Common myeloid progenitor, CD34-positive (primary cell): ENCODE data around the gene NUDT11.

Experiments used
- CTCF ChIA-PET: fragments of 350-600 bp; sonication (Branson Sonifier 250); formaldehyde crosslinking; loops from one replicate; lab custom pipeline; 2021; ENCODE audit warnings: antibody characterized with exemption; lab: Charles Lee
- POLR2A ChIA-PET: fragments of 350-600 bp; sonication (Branson Sonifier 250); formaldehyde crosslinking; loops from one replicate; lab custom pipeline; 2021; ENCODE audit warnings: antibody characterized with exemption; lab: Charles Lee
- DNase-seq, 3 donors: peaks; one replicate each; pipeline versions ENCODE4 v3.0.0 to v3.0.0-alpha.2; 2013
- H3K27ac ChIP-seq, 2 experiments: 1 replicate in 1 of 2; 2 replicates in 1 of 2; pipeline ENCODE4 v1.7.0; 2013; ENCODE audit warnings: inconsistent platforms in 2 of 2, low read length in 2 of 2, mild to moderate bottlenecking in 2 of 2, low read depth in 1 of 2, moderate library complexity in 1 of 2; ENCODE audit not compliant: severe bottlenecking in 2 of 2, insufficient read depth in 1 of 2, poor library complexity in 1 of 2
- H3K27me3 ChIP-seq, 5 experiments: replicated peaks in 2 of 5; 1 replicate in 3 of 5; 2 replicates in 2 of 5; pipeline versions ENCODE4 v1.6.1 to v1.7.0; 2013; ENCODE audit warnings: low read length in 4 of 5, mild to moderate bottlenecking in 2 of 5, moderate library complexity in 2 of 5, inconsistent platforms in 1 of 5; ENCODE audit not compliant: insufficient read depth in 5 of 5, control insufficient read depth in 4 of 5
- H3K36me3 ChIP-seq, 4 experiments: 1 replicate in 2 of 4; 2 replicates in 2 of 4; pipeline versions ENCODE4 v1.6.1 to v1.7.0; 2013; ENCODE audit warnings: low read length in 3 of 4, control low read depth in 1 of 4, mild to moderate bottlenecking in 1 of 4; ENCODE audit not compliant: control insufficient read depth in 4 of 4, insufficient read depth in 4 of 4
- H3K4me1 ChIP-seq, 4 experiments: 1 replicate in 3 of 4; 2 replicates in 1 of 4; pipeline versions ENCODE4 v1.6.1 to v1.7.1; 2013; ENCODE audit warnings: low read length in 3 of 4, mild to moderate bottlenecking in 3 of 4, control low read depth in 1 of 4, inconsistent platforms in 1 of 4, moderate library complexity in 1 of 4; ENCODE audit not compliant: control insufficient read depth in 4 of 4, insufficient read depth in 4 of 4; ENCODE audit errors: control extremely low read depth in 1 of 4
- H3K4me3 ChIP-seq, 7 experiments: 1 replicate in 4 of 7; 2 replicates in 3 of 7; pipeline versions ENCODE4 v1.5.1 to v1.7.0; 2013; ENCODE audit warnings: mild to moderate bottlenecking in 7 of 7, low read length in 6 of 7, moderate library complexity in 6 of 7, inconsistent platforms in 2 of 7, low read depth in 2 of 7, control low read depth in 1 of 7; ENCODE audit not compliant: insufficient read depth in 4 of 7, control insufficient read depth in 1 of 7; ENCODE audit errors: extremely low read depth in 1 of 7
- H3K9me3 ChIP-seq, 5 experiments: 1 replicate in 4 of 5; 2 replicates in 1 of 5; pipeline versions ENCODE4 v1.6.1 to v1.7.1; 2013; ENCODE audit warnings: low read length in 4 of 5, mild to moderate bottlenecking in 2 of 5, inconsistent platforms in 1 of 5, low read depth in 1 of 5, moderate library complexity in 1 of 5; ENCODE audit not compliant: control insufficient read depth in 4 of 5, insufficient read depth in 2 of 5; ENCODE audit errors: control extremely low read depth in 1 of 5
- WGBS: methylation state at CpG from one replicate; pipeline ENCODE4 v1.1.5; 2013; ENCODE audit not compliant: insufficient coverage; 5-methylcytosine and 5-hydroxymethylcytosine counted together

NUDT11 gene

GRCh38 chrX:51456246-51456645 lies 40.1 kb downstream of the NUDT11 start:
- no peaks in the 10 kb centered on the region for H3K4me1 ChIP-seq
- ChIA-PET CTCF (interaction anchor here (0.8 to 1.2 kb wide), 3 partner anchors 11 to 117 kb away, joined by 3 to 4 read pairs (median 4); no protein-coding TSS in a partner anchor), POLR2A (no interaction called here)
- peaks cover 0 to 6% (median 0%) of the 10 kb centered on the region in 5 experiments for H3K27me3 ChIP-seq
- DNase-seq: no peak
- no peaks in the 10 kb centered on the region for H3K9me3 ChIP-seq
- WGBS: 69% methylated on average over 6 of the region's 7 CpGs
- H3K36me3 ChIP-seq: no peaks in the 10 kb centered on the region
- H3K27ac ChIP-seq: no peak overlapping the region
- no peak overlapping the region for H3K4me3 ChIP-seq

GRCh38 chrX:51440365-51440764 lies 56.0 kb downstream of the NUDT11 start:
- Histone ChIP-seq H3K36me3 (no peaks in the 10 kb centered on the region), H3K27ac (no peak overlapping the region), H3K9me3 (no peaks in the 10 kb centered on the region), H3K4me1 (no peaks in the 10 kb centered on the region), H3K27me3 (no peaks in the 10 kb centered on the region), H3K4me3 (no peak overlapping the region)
- ChIA-PET CTCF (no interaction called here), POLR2A (no interaction called here)
- no CpG with 5 or more reads among the region's 1 CpG for WGBS
- no peak for DNase-seq
